Measurements from ENCODE around the gene GNPDA1. TPM values are rescaled to one million over a fixed set of nuclear protein-coding genes. Genes with fewer than 3 reads are reported as not detected.

Gene GNPDA1
- polyA plus RNA-seq, 1 of the 3 experiments (the other 2 are of a cell fraction), result 23.9 TPM

DNA sequence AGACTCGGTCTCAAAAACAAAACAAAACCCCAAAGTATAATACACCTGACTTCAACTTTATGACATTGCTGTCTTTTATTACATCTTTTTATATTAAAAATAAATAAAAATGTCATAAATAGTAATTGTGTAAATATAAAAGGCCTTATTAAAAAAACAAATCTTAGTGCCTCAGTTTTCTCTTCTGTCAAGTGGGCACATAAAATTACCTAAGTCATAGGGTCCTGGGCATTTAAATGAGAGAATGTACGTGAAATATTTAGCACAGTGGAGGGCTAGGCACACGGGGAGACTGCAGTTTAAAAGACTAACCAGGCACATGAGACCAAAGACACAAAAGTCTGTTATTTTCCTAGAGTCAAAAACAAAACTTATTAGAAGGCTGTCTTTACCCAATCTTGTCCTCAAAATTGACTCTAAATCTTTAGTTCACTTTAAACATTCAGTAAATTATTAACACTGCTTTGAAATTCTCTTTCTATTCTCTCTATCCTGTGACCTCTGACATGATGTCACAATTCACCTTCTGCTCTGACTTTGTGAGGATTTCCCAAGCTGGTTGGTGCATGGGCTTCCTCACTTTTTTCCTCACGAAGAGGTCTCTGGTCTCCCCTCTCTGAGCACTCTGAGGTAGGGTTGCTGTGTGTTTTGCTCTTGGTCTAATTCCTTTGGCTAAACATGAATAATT is 46.4 kb downstream of the GNPDA1 start:
- POLR2A ChIA-PET, result no interaction called here

DNA sequence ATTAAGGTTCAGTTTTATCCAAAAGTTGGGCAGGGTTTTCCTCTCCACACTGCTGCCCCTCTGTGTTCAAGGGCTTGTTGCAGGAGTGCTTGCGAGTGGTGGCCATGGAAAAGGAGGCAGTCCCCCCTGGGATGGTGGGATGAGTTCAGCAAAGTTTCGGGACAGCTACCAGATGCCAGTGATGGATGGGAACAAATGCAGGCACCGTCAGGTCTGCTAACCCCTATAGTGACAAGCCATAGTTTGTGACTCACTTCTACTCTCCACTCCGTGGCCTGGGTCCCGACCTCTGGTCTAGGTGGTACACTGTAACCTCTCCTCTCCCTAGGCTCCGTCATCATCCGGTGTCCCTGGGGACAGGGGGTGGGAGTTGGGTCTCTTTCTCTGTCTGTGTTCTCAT is 47.8 kb downstream of the GNPDA1 start:
- no peak for DNase-seq
- peaks cover 0 to 12% of the 10 kb centered on the region in 2 experiments; a peak in 2 of 4 replicates for H3K4me1 ChIP-seq (ENCODE audit: control insufficient read depth in 1 of 2, insufficient read depth in 2 of 2, low read depth in 1 of 2, low read length in 1 of 2)
- no peak overlapping the region for H2AFZ ChIP-seq (ENCODE audit: low read depth)
- no peaks in the 10 kb centered on the region for H3K9me3 ChIP-seq
- 90% methylated on average over 4 of the region's 7 CpGs for whole genome bisulfite sequencing (ENCODE audit: low lambda C conversion rate)
- no peak overlapping the region for H3K27ac ChIP-seq (ENCODE audit: low read depth in 2 of 2, low read length in 1 of 2)
- H3K9me2 ChIP-seq, result no peaks in the 10 kb centered on the region
- POLR2A ChIA-PET, result no interaction called here
- peaks cover 7% of the 10 kb centered on the region for H3F3A ChIP-seq (replicated peaks; ENCODE audit: insufficient read depth)
- H3K4me3 ChIP-seq (ENCODE audit: low read depth in 2 of 2, low read length in 1 of 2), result no peak overlapping the region
- peaks cover 9% of the 10 kb centered on the region for H3K79me2 ChIP-seq (ENCODE audit: insufficient read depth)
- no peak overlapping the region for H3K4me2 ChIP-seq
- CTCF ChIA-PET, result interaction anchor here (0.7 to 9.7 kb wide), 3 partner anchors 51 to 269 kb away, joined by 4 to 325 read pairs (median 5); no protein-coding TSS in a partner anchor
- no peaks in the 10 kb centered on the region for H3K27me3 ChIP-seq (ENCODE audit: insufficient read depth)
- H3K36me3 ChIP-seq (replicated peaks in 1 of 2; ENCODE audit: control insufficient read depth in 1 of 2, insufficient read depth in 2 of 2, low read length in 1 of 2), result no peaks in the 10 kb centered on the region
- no peak overlapping the region for H3K9ac ChIP-seq
- no peaks in the 10 kb centered on the region for H4K20me1 ChIP-seq (ENCODE audit: insufficient read depth)
- no peak for TF ChIP-seq NFIC (IDR thresholded peaks at IDR 0.05; ENCODE audit: borderline replicate concordance)
- TF ChIP-seq TAF1 (IDR thresholded peaks at IDR 0.05; ENCODE audit: borderline replicate concordance, low read depth, low read length), result no peak
- TF ChIP-seq RFX5 (IDR thresholded peaks at IDR 0.05; ENCODE audit: low read length), result no peak
- no peak for TF ChIP-seq EZH2phosphoT487 (IDR thresholded peaks at IDR 0.05; ENCODE audit: borderline replicate concordance, low read depth)
- no peak for TF ChIP-seq EP300 (IDR thresholded peaks at IDR 0.05; ENCODE audit: borderline replicate concordance in 1 of 2, low read depth in 1 of 2, low read length in 1 of 2)
- TF ChIP-seq, protein P1, sequence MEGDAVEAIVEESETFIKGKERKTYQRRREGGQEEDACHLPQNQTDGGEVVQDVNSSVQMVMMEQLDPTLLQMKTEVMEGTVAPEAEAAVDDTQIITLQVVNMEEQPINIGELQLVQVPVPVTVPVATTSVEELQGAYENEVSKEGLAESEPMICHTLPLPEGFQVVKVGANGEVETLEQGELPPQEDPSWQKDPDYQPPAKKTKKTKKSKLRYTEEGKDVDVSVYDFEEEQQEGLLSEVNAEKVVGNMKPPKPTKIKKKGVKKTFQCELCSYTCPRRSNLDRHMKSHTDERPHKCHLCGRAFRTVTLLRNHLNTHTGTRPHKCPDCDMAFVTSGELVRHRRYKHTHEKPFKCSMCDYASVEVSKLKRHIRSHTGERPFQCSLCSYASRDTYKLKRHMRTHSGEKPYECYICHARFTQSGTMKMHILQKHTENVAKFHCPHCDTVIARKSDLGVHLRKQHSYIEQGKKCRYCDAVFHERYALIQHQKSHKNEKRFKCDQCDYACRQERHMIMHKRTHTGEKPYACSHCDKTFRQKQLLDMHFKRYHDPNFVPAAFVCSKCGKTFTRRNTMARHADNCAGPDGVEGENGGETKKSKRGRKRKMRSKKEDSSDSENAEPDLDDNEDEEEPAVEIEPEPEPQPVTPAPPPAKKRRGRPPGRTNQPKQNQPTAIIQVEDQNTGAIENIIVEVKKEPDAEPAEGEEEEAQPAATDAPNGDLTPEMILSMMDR (IDR thresholded peaks at IDR 0.05), result no peak
- no peak for TF ChIP-seq JUND (IDR thresholded peaks at IDR 0.05)
- TF ChIP-seq, protein P2, sequence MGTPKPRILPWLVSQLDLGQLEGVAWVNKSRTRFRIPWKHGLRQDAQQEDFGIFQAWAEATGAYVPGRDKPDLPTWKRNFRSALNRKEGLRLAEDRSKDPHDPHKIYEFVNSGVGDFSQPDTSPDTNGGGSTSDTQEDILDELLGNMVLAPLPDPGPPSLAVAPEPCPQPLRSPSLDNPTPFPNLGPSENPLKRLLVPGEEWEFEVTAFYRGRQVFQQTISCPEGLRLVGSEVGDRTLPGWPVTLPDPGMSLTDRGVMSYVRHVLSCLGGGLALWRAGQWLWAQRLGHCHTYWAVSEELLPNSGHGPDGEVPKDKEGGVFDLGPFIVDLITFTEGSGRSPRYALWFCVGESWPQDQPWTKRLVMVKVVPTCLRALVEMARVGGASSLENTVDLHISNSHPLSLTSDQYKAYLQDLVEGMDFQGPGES (IDR thresholded peaks at IDR 0.05; ENCODE audit: low read depth, low read length), result no peak
- no peak for TF ChIP-seq FOXM1 (IDR thresholded peaks at IDR 0.05; ENCODE audit: low read depth)
- TF ChIP-seq SMC3 (IDR thresholded peaks at IDR 0.05; ENCODE audit: low read depth, low read length), result no peak
- TF ChIP-seq RAD21 (IDR thresholded peaks at IDR 0.05; ENCODE audit: low read length), result no peak
- TF ChIP-seq YY1 (IDR thresholded peaks at IDR 0.05; ENCODE audit: low read depth), result no peak

More for the DNA sequence above, 46.4 kb downstream of the GNPDA1 start:
- no peaks in the 10 kb centered on the region for H4K20me1 ChIP-seq (ENCODE audit: insufficient read depth)
- no peak overlapping the region for H3K9ac ChIP-seq
- no peaks in the 10 kb centered on the region for H3K9me2 ChIP-seq
- peaks cover 0 to 13% of the 10 kb centered on the region in 2 experiments; a peak in 2 of 4 replicates for H3K4me1 ChIP-seq (ENCODE audit: control insufficient read depth in 1 of 2, insufficient read depth in 2 of 2, low read depth in 1 of 2, low read length in 1 of 2)
- no peaks in the 10 kb centered on the region for H3K27me3 ChIP-seq (ENCODE audit: insufficient read depth)
- H2AFZ ChIP-seq (ENCODE audit: low read depth), result no peak overlapping the region
- TF ChIP-seq ELF1 (IDR thresholded peaks at IDR 0.05) (no peak), RXRA (IDR thresholded peaks at IDR 0.05; ENCODE audit: borderline replicate concordance, low read depth) (no peak), TAF1 (IDR thresholded peaks at IDR 0.05; ENCODE audit: borderline replicate concordance, low read depth, low read length) (no peak), MEF2A (IDR thresholded peaks at IDR 0.05; ENCODE audit: borderline replicate concordance, low read depth) (no peak), FOSL2 (IDR thresholded peaks at IDR 0.05; ENCODE audit: borderline replicate concordance, low read depth) (no peak), RFX5 (IDR thresholded peaks at IDR 0.05; ENCODE audit: low read length) (no peak), TEAD4 (IDR thresholded peaks at IDR 0.05; ENCODE audit: borderline replicate concordance, insufficient read depth) (no peak), EP300 (IDR thresholded peaks at IDR 0.05; ENCODE audit: borderline replicate concordance in 1 of 2, low read depth in 1 of 2, low read length in 1 of 2) (no peak), TCF12 (IDR thresholded peaks at IDR 0.05) (no peak)
- TF ChIP-seq, protein P3, sequence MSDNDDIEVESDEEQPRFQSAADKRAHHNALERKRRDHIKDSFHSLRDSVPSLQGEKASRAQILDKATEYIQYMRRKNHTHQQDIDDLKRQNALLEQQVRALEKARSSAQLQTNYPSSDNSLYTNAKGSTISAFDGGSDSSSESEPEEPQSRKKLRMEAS (IDR thresholded peaks at IDR 0.05; ENCODE audit: low read depth), result no peak
- TF ChIP-seq, protein P4, sequence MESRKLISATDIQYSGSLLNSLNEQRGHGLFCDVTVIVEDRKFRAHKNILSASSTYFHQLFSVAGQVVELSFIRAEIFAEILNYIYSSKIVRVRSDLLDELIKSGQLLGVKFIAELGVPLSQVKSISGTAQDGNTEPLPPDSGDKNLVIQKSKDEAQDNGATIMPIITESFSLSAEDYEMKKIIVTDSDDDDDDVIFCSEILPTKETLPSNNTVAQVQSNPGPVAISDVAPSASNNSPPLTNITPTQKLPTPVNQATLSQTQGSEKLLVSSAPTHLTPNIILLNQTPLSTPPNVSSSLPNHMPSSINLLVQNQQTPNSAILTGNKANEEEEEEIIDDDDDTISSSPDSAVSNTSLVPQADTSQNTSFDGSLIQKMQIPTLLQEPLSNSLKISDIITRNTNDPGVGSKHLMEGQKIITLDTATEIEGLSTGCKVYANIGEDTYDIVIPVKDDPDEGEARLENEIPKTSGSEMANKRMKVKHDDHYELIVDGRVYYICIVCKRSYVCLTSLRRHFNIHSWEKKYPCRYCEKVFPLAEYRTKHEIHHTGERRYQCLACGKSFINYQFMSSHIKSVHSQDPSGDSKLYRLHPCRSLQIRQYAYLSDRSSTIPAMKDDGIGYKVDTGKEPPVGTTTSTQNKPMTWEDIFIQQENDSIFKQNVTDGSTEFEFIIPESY (IDR thresholded peaks at IDR 0.05; ENCODE audit: borderline replicate concordance, low read depth), result no peak
- TF ChIP-seq, protein P2 (IDR thresholded peaks at IDR 0.05; ENCODE audit: low read depth, low read length), result no peak
- H3K27ac ChIP-seq (ENCODE audit: low read depth in 2 of 2, low read length in 1 of 2), result no peak overlapping the region
- H3F3A ChIP-seq (replicated peaks; ENCODE audit: insufficient read depth), result peaks cover 8% of the 10 kb centered on the region
- no peaks in the 10 kb centered on the region for H3K9me3 ChIP-seq
- 58% methylated on average over 4 of the region's 4 CpGs for WGBS (ENCODE audit: low lambda C conversion rate)
- peaks cover 0 to 3% of the 10 kb centered on the region in 2 experiments for H3K36me3 ChIP-seq (replicated peaks in 1 of 2; ENCODE audit: control insufficient read depth in 1 of 2, insufficient read depth in 2 of 2, low read length in 1 of 2)
- H3K4me2 ChIP-seq, result no peak overlapping the region
- DNase-seq, result no peak
- H3K4me3 ChIP-seq (ENCODE audit: low read depth in 2 of 2, low read length in 1 of 2), result no peak overlapping the region
- H3K79me2 ChIP-seq (ENCODE audit: insufficient read depth), result peaks cover 23% of the 10 kb centered on the region
- CTCF ChIA-PET, result interaction anchor here (0.8 to 7.8 kb wide), 3 partner anchors 7 to 274 kb away, joined by 3 to 99 read pairs (median 58); partner anchors contain the start of gene PCDH12

Measured in SK-N-SH (cell line).